GM12891 (cell line): Measurements from ENCODE around the gene SORT1.

Experiments
- PAX5 ChIP-seq: IDR thresholded peaks from 2 replicates; pipeline ENCODE4 v1.6.1; 2011; ENCODE audit warnings: low read length, moderate library complexity, mild to moderate bottlenecking; ENCODE audit not compliant: insufficient read depth, severe bottlenecking
- POLR2A ChIP-seq: IDR thresholded peaks from 2 replicates; pipeline ENCODE4 v1.6.1; 2011; ENCODE audit warnings: low read depth, low read length, control low read depth
- POLR2AphosphoS5 ChIP-seq: IDR thresholded peaks from 2 replicates; pipeline ENCODE4 v1.6.1; 2011; ENCODE audit warnings: low read depth, low read length, control low read depth
- POU2F2 ChIP-seq: IDR thresholded peaks from 2 replicates; pipeline ENCODE4 v1.6.1; 2011; ENCODE audit warnings: low read depth, mild to moderate bottlenecking, control low read depth, low read length, moderate library complexity
- SPI1 ChIP-seq: IDR thresholded peaks from 2 replicates; pipeline ENCODE4 v1.6.1; 2011; ENCODE audit warnings: low read depth, low read length, control low read depth
- TAF1 ChIP-seq: IDR thresholded peaks from 2 replicates; pipeline ENCODE4 v1.6.1; 2011; ENCODE audit warnings: low read depth, low read length, control low read depth

- TF ChIP-seq POU2F2 (no peak), POLR2A (no peak), PAX5 (no peak), POLR2AphosphoS5 (no peak), TAF1 (no peak), SPI1 (no peak)
Observed at GRCh38 chr1:109399326-109399957, 1.7 kb upstream of the SORT1 start.
